HEK293T (cell line): ENCODE results near the gene CYP26B1.

ENCODE experiments used
- ARNT ChIP-seq: fragments of 450-650 bp; IDR thresholded peaks from 2 replicates; pipeline ENCODE4 v1.6.1; 2017; ENCODE audit warnings: mild to moderate bottlenecking
- BHLHE40 ChIP-seq: fragments of 450-650 bp; IDR thresholded peaks from 2 replicates; pipeline ENCODE4 v1.6.1; 2016; ENCODE audit warnings: mild to moderate bottlenecking, moderate library complexity, borderline replicate concordance
- CTBP1 ChIP-seq: fragments of 450-650 bp; IDR thresholded peaks from 2 replicates; pipeline ENCODE4 v1.6.1; 2016; ENCODE audit warnings: borderline replicate concordance
- ELF4 ChIP-seq: fragments of 450-650 bp; IDR thresholded peaks from 2 replicates; pipeline ENCODE4 v1.6.1; 2017; ENCODE audit warnings: antibody characterized with exemption
- FOXA1 ChIP-seq: fragments of 450-650 bp; IDR thresholded peaks from 2 replicates; pipeline ENCODE4 v1.6.1; 2016; ENCODE audit warnings: mild to moderate bottlenecking
- FOXK2 ChIP-seq: fragments of 450-650 bp; IDR thresholded peaks from 2 replicates; pipeline ENCODE4 v1.6.1; 2016; ENCODE audit warnings: mild to moderate bottlenecking
- HDGF ChIP-seq: fragments of 450-650 bp; IDR thresholded peaks from 2 replicates; pipeline ENCODE4 v1.6.1; 2017; ENCODE audit warnings: antibody characterized with exemption, borderline replicate concordance
- SP1 ChIP-seq: fragments of 450-650 bp; IDR thresholded peaks from 2 replicates; pipeline ENCODE4 v1.6.1; 2017
- SUZ12 ChIP-seq: fragments of 450-650 bp; IDR thresholded peaks from 2 replicates; pipeline ENCODE4 v1.6.1; 2016; ENCODE audit warnings: mild to moderate bottlenecking
- TARDBP ChIP-seq: fragments of 450-650 bp; IDR thresholded peaks from 2 replicates; pipeline ENCODE4 v1.6.1; 2016
- ZNF384 ChIP-seq: fragments of 450-650 bp; IDR thresholded peaks from 2 replicates; pipeline ENCODE4 v1.6.1; 2016

DNA sequence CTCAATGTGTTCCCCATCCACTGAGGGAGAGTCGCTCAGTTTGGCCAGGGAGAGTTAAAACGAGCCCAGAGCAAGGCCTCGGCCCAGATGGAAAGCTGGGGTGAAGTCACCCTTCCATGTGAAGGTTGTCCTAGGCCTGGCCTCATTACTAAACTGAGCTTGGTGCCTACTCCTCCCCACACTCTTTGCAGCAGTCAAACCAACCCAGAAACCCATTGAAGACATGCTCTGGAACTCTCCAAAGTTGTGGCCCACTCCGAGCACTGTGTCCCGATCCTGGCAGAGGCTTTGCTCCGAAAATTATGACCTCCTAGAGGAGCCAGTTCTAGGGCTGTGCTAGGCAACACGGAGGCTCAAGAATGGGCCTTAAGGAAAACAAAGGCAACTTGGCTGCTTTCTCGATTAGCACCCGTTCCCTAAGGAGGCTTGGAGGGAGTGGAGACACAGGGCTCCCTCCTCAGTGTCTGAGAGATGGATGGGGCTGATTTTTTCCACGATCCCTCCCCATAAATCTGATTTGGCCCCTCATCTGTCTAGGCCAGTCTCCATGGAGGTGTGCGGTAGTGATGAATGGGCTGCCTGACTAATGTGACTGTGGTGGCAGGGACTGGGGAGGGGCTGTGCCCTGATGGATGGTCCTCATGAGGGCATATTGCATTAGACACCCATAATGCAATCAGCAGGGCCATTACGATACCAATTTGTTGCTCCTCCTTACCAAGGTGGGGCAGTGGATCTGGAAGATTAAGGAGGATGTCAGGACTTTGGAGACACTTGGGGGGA, 11.7 kb upstream of the CYP26B1 start:
- TF ChIP-seq SUZ12 (no peak), ZNF384 (no peak), SP1 (no peak), ELF4 (no peak), CTBP1 (no peak), FOXK2 (no peak), FOXA1 (no peak), TARDBP (no peak), HDGF (no peak), BHLHE40 (no peak), ARNT (no peak)
